Cardiac muscle cell (in vitro differentiated cells and primary cell): ENCODE results near the gene BSG. TPM values are rescaled to one million over a fixed set of nuclear protein-coding genes. Genes with fewer than 3 reads are reported as not detected.
"Not testable (repeated sequence)": the region's sequence is repeated elsewhere in the genome, so short reads cannot be mapped to it uniquely, and the experiment has no call there.

Source experiments
- DNase-seq, 2 donors: peaks; one replicate each; pipeline versions ENCODE4 v3.0.0 to v3.0.0-alpha.2; 2010 to 2017; ENCODE audit warnings: low read depth in 1 of 2, low spot score in 1 of 2
- H3K27ac ChIP-seq: fragments of 200-600 bp; sonication (generic); 2 replicates; pipeline ENCODE4 v1.5.1; 2016
- H3K27me3 ChIP-seq: fragments of 200-600 bp; sonication (generic); 2 replicates; pipeline ENCODE4 v1.6.0; 2016; ENCODE audit warnings: control low read depth
- H3K36me3 ChIP-seq: fragments of 200-600 bp; sonication (generic); 2 replicates; pipeline ENCODE4 v1.5.1; 2016; ENCODE audit warnings: control low read depth
- H3K4me1 ChIP-seq: fragments of 200-600 bp; sonication (generic); 2 replicates; pipeline ENCODE4 v1.8.1; 2017; ENCODE audit warnings: low read depth, mild to moderate bottlenecking, mixed run types
- H3K4me3 ChIP-seq: fragments of 200-600 bp; sonication (generic); 2 replicates; pipeline ENCODE4 v1.5.1; 2016; ENCODE audit warnings: mild to moderate bottlenecking
- H3K9me3 ChIP-seq: fragments of 200-600 bp; sonication (generic); 2 replicates; pipeline ENCODE4 v1.5.1; 2017; ENCODE audit warnings: low read depth, mild to moderate bottlenecking, control low read depth
- CTCF ChIP-seq: IDR thresholded peaks from 2 replicates; pipeline ENCODE4 v1.5.1; 2012; ENCODE audit warnings: low read depth, mild to moderate bottlenecking, low read length
- polyA plus RNA-seq: library from polyadenylated mRNA; unstranded; fragments of >200 nt; fragmentation: Nextera tagmentation; extraction: Ambion mirVana; gene quantifications from 2 replicates; pipeline ENCODE4 v1.2.1, GENCODE V29; 2016
- total RNA-seq: library from RNA; depleted of rRNA; stranded (reverse); fragments of >200 nt; gene quantifications from 2 replicates; pipeline ENCODE4 v1.2.3, GENCODE V29; 2016

The BSG gene
- total and polyA plus RNA-seq, 2 experiments from 2014 or later, result 826 to 1,204 TPM

DNA sequence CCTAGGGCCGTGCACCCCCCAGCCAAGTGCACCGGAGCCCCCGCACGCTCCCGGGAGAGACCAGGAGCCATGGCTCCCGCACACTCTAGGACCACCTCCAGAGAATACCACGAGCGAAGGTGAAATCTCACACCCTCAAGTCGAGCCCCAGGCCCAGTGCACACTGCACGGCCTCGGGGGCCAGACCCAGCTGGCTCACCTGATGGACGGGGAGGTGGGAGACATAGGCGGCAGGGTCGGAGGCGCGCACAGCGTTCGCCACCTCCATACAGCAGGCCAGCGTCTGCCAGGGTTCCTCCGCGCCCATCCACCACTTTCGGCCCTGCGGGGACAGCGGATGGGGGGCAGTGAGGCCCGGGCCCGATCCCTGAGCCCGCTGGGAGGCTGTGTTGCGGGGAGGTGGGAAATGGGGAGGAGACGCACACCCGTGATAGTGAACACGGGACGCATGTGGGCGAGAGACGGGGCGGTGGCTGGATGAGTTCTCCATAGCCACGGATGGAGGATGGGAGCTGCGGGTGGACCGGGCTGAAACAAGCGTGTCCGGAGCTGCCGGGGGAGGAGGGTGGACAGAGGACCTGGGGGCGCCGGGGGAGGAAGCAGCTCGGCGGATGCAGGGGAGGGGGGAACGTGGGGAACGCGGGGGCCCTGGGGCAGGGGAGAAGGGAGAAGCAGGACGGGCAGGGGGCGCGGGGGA, 47.9 kb downstream of the BSG start:
- H3K36me3 ChIP-seq, result peaks cover 16% of the 10 kb centered on the region
- no peaks in the 10 kb centered on the region for H3K4me1 ChIP-seq
- no peaks in the 10 kb centered on the region for H3K27me3 ChIP-seq
- no peak overlapping the region for H3K27ac ChIP-seq
- no peak overlapping the region for H3K4me3 ChIP-seq
- TF ChIP-seq CTCF, result no peak
- no peaks in the 10 kb centered on the region for H3K9me3 ChIP-seq
- no peak for DNase-seq

- not testable (repeated sequence) for DNase-seq, H3K27me3 ChIP-seq, H3K27ac ChIP-seq, H3K9me3 ChIP-seq, H3K4me1 ChIP-seq, H3K4me3 ChIP-seq
- peaks cover 16% of the 10 kb centered on the region for H3K36me3 ChIP-seq
Observed at GRCh38 chr19:621191-621590, 48.8 kb downstream of the BSG start.

DNA sequence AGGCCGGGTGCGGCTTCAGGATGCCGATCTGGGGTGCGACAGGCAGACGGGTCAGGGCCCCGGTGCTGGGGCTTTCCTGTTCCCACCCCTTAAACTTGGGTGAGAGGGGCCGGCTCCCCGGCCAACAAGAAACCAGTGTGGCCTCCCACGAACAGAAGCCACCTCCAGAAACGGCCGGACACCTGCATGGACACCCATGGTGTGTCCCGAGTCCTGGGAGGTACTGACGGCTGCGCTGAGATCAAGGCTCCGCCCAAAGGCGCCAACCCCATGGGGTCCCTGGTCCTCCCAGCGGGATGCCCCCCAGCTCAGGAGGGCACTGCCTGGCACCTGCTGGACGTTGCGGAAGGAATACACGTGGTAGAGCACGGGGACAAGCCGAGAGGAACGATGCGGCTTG, 49.4 kb downstream of the BSG start:
- Histone ChIP-seq H3K4me3 (no peak overlapping the region), H3K4me1 (no peaks in the 10 kb centered on the region), H3K9me3 (no peaks in the 10 kb centered on the region), H3K27ac (no peak overlapping the region), H3K27me3 (no peaks in the 10 kb centered on the region), H3K36me3 (peaks cover 16% of the 10 kb centered on the region)
- no peak for DNase-seq
- TF ChIP-seq CTCF, result no peak

DNA sequence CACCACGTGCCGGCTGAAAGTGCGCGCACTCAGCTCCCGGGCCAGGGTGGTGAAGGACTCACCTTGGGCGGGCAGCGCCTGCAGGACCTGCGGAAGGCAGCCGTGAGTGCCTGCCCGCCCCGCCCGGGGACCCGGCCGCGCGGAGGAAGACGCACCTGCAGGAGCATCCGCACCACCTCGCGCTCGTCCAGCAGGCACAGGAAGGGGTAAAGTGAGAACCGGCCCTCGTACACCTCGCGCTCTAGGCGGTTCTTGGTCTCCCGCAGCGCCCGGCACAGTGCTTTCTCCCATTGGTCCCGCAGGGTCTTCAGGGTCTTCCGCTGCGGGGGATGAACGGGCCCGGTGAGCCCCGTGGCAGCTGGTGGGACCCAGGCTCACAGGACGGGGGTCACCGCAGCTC, 50.3 kb downstream of the BSG start:
- Histone ChIP-seq H3K4me1 (no peaks in the 10 kb centered on the region), H3K27ac (no peak overlapping the region), H3K4me3 (no peak overlapping the region), H3K36me3 (peaks cover 13% of the 10 kb centered on the region), H3K9me3 (no peaks in the 10 kb centered on the region), H3K27me3 (no peaks in the 10 kb centered on the region)
- DNase-seq, result no peak
- TF ChIP-seq CTCF, result no peak

DNA sequence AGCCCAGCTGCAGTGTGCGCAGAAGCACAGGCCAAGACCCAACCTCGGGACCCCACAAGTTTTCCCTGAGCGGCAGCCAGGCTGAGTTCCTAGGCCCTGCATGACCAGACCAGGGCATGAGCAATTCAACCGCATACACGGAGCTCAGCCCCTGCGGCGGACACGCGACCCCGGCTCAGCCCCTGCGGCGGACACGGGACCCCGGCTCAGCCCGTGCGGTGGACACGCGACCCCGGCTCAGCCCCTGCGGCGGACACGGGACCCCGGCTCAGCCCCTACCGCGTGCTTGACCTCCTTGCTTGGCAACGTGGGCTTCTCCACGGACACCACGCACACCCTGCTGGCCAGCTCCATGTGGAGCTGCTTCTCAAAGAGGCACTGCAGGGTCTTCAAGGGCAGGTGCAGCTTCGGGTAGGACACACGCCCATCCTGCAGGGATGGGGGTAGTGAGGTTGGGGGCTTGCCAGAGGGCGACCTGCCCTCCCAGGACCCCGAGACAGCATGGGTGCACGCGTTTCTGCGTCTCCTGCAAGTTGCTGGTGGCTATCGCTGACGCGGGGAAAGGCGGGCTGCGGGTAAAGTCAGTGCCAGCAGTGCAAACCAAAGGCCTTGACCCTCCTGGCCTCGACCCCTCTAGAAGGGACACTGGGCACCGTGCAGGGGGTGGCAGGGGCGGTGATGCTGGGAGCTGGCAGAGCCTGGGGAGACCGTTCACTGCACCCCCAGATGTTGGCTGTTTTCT, 51.0 kb downstream of the BSG start:
- Histone ChIP-seq H3K27ac (no peak overlapping the region), H3K4me3 (no peak overlapping the region), H3K27me3 (no peaks in the 10 kb centered on the region), H3K4me1 (no peaks in the 10 kb centered on the region), H3K36me3 (peaks cover 12% of the 10 kb centered on the region), H3K9me3 (no peaks in the 10 kb centered on the region)
- no peak for TF ChIP-seq CTCF
- DNase-seq, result no peak

DNA sequence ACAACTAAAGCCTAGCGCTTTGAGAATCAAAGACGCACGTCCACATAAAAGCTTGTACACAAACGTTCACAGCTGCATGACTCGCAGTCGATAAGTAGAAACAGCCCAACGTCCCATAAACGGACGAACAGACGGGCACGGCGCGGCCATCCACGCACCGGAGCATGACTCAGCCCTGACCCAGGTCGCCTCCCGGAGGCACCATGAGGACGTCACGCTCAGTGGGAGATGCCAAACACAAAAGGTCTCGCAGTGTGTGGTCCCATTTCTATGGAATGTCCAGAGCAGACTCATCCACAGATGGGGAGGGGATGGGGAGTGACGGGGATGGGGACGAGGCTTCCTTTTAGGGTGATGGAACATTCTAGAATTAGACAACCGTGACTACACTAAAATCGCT, 51.6 kb downstream of the BSG start:
- Histone ChIP-seq H3K4me3 (no peak overlapping the region), H3K27me3 (no peaks in the 10 kb centered on the region), H3K9me3 (no peaks in the 10 kb centered on the region), H3K4me1 (no peaks in the 10 kb centered on the region), H3K27ac (no peak overlapping the region), H3K36me3 (peaks cover 14% of the 10 kb centered on the region)
- peak in 1 of 2 donors; percentile 76 for DNase-seq
- TF ChIP-seq CTCF, result no peak
